NCI-H146 (cell line): ENCODE measurements around the gene GNGT2.
"Not testable (repeated sequence)": the region's sequence is repeated elsewhere in the genome, so short reads cannot be mapped to it uniquely, and the experiment has no call there.

Experiments used
- DNase-seq: peaks from one replicate; lab custom pipeline; 2025; lab: John Stamatoyannopoulos, UW

GNGT2 gene

GRCh38 chr17:49203796-49204195 lies 6.6 kb downstream of the GNGT2 start:
- no peak for DNase-seq

GRCh38 chr17:49201481-49201927 lies 8.9 kb downstream of the GNGT2 start:
- DNase-seq: no peak

DNA sequence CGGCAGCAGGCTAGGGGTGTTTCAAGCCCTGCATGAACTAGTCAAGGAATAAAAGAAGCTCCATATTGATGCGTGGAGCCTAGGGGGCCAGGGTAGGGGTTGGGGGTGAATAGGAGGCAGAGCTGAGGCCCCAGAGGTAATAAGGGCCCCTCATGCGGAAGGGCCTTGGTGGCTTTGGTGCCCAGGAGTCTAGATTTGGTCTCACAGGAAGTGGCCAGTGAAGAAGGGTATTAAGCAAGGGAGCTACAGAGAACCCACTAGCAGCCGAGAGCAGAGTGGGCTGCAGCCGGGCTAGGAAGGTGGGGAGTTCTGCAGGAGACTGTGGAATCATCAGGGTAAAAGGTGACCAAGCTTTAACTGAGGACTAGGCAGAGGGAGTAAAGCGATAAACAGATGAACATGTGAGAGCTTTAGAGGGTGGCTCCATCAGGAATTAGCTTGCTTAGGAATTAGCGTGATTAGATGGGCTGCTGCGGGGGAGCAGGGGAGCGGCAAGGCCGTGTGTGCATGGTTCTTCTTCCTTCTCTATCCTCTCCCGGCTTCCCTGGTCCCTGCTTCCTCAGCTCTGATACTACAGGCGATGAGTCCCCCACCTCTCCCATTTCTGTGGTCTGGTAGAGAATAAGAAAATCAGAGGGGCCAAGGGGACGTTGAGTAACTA lies 9.8 kb downstream of the GNGT2 start:
- DNase-seq: no peak

GRCh38 chr17:49198211-49198610 lies 12.2 kb downstream of the GNGT2 start:
- no peak for DNase-seq

- DNase-seq: no peak
Measured at GRCh38 chr17:49197346-49197998, 12.9 kb downstream of the GNGT2 start.

GRCh38 chr17:49196520-49196919 lies 13.9 kb downstream of the GNGT2 start:
- no peak for DNase-seq

DNA sequence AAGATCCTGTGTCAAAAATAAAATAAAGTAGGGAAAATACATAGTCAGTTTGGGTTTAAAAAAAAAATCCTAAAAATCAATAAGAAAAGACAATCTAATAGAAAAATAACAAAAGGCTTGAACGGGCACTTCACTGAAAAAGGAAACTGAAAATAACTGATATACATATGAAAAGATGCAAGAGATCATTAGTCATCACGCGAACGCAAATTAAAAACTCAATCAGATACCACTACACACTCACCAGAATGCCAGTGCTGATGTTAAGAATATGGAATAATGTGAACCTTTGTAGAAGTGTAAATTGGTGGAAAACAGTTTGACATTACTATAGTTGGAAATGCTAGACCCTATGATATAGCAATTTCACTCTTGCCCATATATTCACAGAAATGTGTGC lies 14.6 kb downstream of the GNGT2 start:
- no peak for DNase-seq

DNA sequence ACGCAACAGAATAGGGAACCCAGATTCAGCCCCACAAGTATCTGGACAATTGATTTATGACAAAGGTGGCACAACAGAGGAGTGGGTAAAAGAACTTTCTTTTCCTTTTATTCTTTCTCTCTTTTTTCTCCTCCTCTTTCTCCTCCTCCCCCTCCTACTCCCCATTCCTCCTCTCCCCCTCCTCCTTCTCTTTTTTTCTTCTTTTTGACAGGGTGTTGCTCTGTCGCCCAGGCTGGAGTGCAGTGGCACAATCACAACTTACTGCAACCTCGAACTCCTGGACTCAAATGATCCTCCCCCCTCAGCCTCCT lies 16.1 kb downstream of the GNGT2 start:
- DNase-seq: no peak

GRCh38 chr17:49193513-49194296 lies 16.7 kb downstream of the GNGT2 start:
- peak; percentile 4 for DNase-seq

DNA sequence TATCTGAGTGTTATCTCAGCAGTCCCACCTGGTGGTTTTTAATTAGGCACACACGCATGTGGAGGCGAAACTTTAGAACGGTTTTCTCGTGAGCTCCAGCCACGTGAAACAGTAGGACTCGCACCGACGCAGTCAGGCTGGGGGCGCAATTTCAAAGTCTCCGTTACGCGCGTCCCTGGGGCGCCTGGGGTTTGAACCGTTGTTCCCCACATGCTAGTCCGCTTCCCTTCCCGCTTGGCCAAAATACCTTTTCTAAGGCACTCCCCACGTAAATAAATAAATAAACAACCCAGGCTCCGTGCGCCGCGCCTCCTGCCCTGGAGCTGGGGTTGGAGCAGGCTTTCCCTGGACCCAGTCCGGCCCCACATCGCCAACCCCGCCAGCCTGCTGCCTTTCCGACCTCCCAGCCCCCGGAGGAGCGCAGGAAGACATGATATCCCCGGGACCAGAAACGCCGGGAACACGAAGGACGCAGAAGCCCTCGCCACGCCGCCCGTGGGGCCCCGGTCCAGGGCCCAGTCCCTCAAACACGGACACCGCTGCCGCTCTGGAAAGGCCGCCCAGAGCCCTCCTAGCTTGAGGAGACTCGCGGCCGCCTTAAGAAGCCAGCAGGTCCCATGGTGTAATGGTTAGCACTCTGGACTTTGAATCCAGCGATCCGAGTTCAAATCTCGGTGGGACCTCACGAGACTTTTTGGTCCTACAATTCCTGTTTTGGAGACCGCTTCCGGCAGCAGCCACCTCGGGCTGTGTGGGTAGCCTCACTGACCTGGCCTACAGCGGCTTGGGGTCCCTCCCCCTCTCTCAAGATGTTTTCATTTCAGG lies 18.2 kb downstream of the GNGT2 start:
- peak; percentile 98 for DNase-seq

DNA sequence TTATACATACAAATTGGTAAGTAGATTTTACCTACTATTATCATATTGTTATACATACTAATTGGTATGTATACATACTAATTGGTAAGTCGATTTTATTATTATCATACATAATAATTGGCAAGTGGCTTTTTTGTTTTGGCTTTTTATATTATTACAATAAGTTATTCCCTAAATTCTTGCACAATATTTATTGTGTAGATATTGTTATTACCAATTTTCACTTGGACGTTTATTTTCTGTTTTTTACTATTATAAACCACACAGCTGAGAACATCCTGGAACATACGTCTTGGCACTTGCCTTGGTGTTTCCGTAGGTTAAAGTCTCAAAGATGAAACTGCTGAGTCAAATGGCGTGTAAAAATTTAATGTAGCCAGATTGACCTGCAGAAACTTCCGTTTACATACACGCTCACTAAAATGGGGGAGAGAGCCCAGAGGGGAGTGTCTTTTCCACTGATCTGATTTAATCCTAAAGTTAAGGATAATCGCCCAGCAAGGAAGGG lies 18.9 kb downstream of the GNGT2 start:
- DNase-seq: no peak

- no peak for DNase-seq
Measured at GRCh38 chr17:49190932-49191331, 19.4 kb downstream of the GNGT2 start.

DNA sequence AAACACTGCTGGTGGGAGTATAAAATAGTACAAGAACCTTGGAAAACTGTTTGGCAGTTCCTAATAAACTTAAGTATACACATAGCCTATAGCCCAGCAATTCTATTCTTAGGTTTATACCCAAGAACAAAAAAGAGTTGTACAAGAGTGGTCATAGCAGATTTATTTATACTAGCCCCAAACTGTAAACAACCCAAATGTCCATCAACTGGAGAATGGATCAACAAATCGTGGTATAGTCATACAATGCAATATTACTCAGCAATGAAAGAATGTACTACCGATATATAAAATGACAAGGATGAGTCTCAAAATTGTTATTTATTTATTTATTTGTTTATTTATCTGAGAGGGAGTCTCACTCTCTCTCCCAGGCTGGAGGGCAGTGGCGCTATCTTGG lies 23.1 kb downstream of the GNGT2 start:
- no peak for DNase-seq

GRCh38 chr17:49185381-49185780 lies 25.0 kb downstream of the GNGT2 start:
- DNase-seq: not testable (repeated sequence)

- not testable (repeated sequence) for DNase-seq
Measured at GRCh38 chr17:49184522-49184921, 25.9 kb downstream of the GNGT2 start.

DNA sequence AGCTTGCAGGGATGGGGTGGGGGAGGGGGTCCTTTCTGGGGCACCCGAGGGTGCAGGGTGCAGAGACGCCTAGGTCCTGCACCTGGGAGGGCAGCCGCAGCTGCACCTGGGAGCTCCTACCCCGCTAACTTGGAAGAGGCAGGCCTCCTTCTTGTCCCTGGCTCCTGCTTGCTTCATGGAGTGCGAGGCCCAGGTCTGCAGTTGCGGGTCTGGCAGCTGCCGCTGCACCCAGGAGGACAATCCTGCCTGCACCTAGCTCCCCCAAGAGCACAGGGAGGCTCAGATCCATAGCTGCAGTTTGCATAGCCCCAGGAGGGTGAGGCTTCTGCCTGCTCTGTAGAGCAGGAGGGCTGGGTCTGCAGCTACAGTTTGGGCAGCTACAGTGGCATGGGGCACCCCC lies 26.6 kb downstream of the GNGT2 start:
- DNase-seq: no peak

- no peak for DNase-seq
Measured at GRCh38 chr17:49183341-49183740, 27.0 kb downstream of the GNGT2 start.

DNA sequence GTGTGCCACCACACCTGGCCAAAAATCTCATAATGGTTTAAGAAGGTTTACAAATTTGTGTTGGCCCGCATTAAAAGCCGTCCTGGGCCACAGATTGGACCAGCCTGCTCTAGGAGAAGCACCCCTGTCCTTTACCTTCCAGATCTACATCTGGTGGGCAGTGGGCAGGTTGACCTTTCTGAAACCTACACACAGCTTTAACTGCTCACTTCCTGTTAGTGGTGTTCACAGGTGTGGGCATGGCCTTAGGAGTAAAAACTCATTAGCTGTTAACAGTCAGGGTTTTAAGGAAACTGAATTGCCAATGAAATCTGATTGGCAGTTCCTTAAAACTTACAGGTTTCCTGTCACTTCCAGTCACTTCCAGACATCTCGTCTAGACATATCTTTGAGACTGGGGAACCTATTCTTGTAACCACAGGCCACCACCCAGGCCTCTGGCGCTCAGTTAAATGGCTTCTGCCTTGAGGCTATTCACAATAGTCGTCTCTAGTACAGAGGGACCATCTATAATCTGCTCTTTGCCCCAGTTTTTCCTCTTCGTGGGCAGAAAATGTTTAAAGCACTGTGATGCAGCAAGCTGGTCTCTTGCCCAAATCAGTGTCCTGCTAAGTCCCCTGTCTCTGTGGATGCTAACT lies 29.3 kb downstream of the GNGT2 start:
- DNase-seq: no peak

- peak; percentile 7 for DNase-seq
Measured at GRCh38 chr17:49180303-49180702, 30.1 kb downstream of the GNGT2 start.

GRCh38 chr17:49175978-49176377 lies 34.4 kb downstream of the GNGT2 start:
- DNase-seq: not testable (repeated sequence)

GRCh38 chr17:49170711-49171110 lies 39.7 kb downstream of the GNGT2 start:
- DNase-seq: not testable (repeated sequence)

DNA sequence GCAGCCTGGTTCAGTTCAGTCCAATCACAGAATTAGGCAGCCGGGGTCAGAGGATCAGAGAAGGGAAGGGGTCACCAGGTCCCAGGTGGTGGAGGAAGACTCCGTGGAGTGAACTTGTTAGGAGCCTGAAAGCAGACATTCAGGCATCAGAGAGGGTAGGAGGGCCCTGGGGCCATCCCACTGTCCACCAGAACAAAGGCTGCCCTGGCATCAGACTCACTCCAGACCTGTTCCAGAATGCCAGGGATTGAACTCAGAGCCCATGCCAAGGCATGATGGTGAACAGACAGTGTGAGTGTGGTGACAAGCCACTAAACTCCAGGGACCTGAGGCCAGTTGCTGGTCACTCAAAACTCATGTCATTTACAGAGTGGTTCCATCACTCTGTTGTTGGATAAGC lies 40.2 kb downstream of the GNGT2 start:
- DNase-seq: no peak
